Caco-2 (cell line): ENCODE data around the gene BEND5. TPM values are rescaled to one million over a fixed set of nuclear protein-coding genes. Genes with fewer than 3 reads are reported as not detected.

Source experiments
- BruUV-seq: library from RNA; stranded (reverse); fragments of 400-500 nt; replicated peaks from 2 replicates; lab custom pipeline; 2021; lab: Mats Ljungman, UMichigan
- CTCF ChIA-PET: fragments of 300-600 bp; sonication (Branson Sonifier 250); formaldehyde crosslinking; loops from one replicate; lab custom pipeline; 2022; ENCODE audit warnings: antibody characterized with exemption; lab: Charles Lee
- POLR2A ChIA-PET: fragments of 300-600 bp; sonication (Branson Sonifier 250); formaldehyde crosslinking; loops from one replicate; lab custom pipeline; 2022; ENCODE audit warnings: antibody characterized with exemption; lab: Charles Lee
- DNase-seq, 2 experiments: peaks; one replicate each; pipeline versions ENCODE4 v3.0.0 to v3.0.0-alpha.2; 2020 to 2022
- H3K27me3 ChIP-seq: replicated peaks from 2 replicates; pipeline ENCODE4 v1.6.0; 2011; ENCODE audit warnings: low read length; ENCODE audit not compliant: control insufficient read depth, insufficient read depth
- H3K36me3 ChIP-seq: 2 replicates; pipeline ENCODE4 v1.5.1; 2011; ENCODE audit warnings: low read length; ENCODE audit not compliant: control insufficient read depth, insufficient read depth
- H3K4me1 ChIP-seq: fragments of 250-450 bp; sonication (Bioruptor Pico); 2 replicates; pipeline ENCODE4 v1.5.1; 2020; ENCODE audit warnings: mild to moderate bottlenecking
- H3K4me3 ChIP-seq: 2 replicates; pipeline ENCODE4 v1.5.1; 2011; ENCODE audit warnings: low read depth, mild to moderate bottlenecking, control low read depth, low read length
- H3K9me3 ChIP-seq: fragments of 250-450 bp; sonication (Bioruptor Pico); 2 replicates; pipeline ENCODE4 v1.5.1; 2020; ENCODE audit warnings: mild to moderate bottlenecking, moderate library complexity
- H3K27ac Mint-ChIP-seq: one replicate; pipeline ENCODE4 v1.8.0; 2022; ENCODE audit warnings: mixed read lengths; ENCODE audit not compliant: unreplicated experiment
- H3K27me3 Mint-ChIP-seq: one replicate; pipeline ENCODE4 v1.8.0; 2022; ENCODE audit warnings: mixed read lengths; ENCODE audit not compliant: insufficient read depth, unreplicated experiment
- H3K36me3 Mint-ChIP-seq: one replicate; pipeline ENCODE4 v1.8.0; 2022; ENCODE audit warnings: mild to moderate bottlenecking, mixed read lengths; ENCODE audit not compliant: insufficient read depth, unreplicated experiment
- H3K4me1 Mint-ChIP-seq: one replicate; pipeline ENCODE4 v1.8.0; 2022; ENCODE audit warnings: low read depth, mixed read lengths; ENCODE audit not compliant: unreplicated experiment
- H3K4me3 Mint-ChIP-seq: one replicate; pipeline ENCODE4 v1.8.0; 2022; ENCODE audit warnings: mild to moderate bottlenecking, moderate library complexity, mixed read lengths; ENCODE audit not compliant: unreplicated experiment
- H3K9me3 Mint-ChIP-seq: one replicate; pipeline ENCODE4 v1.8.0; 2022; ENCODE audit warnings: mixed read lengths; ENCODE audit not compliant: unreplicated experiment
- intact Hi-C: fragments of 100-400 bp; cut with micrococcal nuclease; formaldehyde crosslinking; loops from one replicate; pipeline ENCODE4 v1.10.0; 2022; ENCODE audit not compliant: unreplicated experiment
- total RNA-seq: library from RNA; stranded (reverse); gene quantifications from 2 replicates; pipeline ENCODE4 v1.2.3, GENCODE V29; 2022
- TF ChIP-seq, protein P1 (sequence below), 2 experiments: fragments of 200-600 bp in 1 of 2; IDR thresholded peaks; 1 replicate in 1 of 2; 2 replicates in 1 of 2; pipeline versions ENCODE4 v1.5.1 to v1.8.0; 2011 to 2022; ENCODE audit warnings: antibody characterized with exemption in 1 of 2, control low read depth in 1 of 2, inconsistent platforms in 1 of 2, low read depth in 1 of 2, low read length in 1 of 2, mild to moderate bottlenecking in 1 of 2, moderate library complexity in 1 of 2; ENCODE audit not compliant: insufficient read depth in 1 of 2, severe bottlenecking in 1 of 2, unreplicated experiment in 1 of 2

BEND5 gene
- total RNA-seq, 1 experiment from 2014 or later = 0.57 TPM

DNA sequence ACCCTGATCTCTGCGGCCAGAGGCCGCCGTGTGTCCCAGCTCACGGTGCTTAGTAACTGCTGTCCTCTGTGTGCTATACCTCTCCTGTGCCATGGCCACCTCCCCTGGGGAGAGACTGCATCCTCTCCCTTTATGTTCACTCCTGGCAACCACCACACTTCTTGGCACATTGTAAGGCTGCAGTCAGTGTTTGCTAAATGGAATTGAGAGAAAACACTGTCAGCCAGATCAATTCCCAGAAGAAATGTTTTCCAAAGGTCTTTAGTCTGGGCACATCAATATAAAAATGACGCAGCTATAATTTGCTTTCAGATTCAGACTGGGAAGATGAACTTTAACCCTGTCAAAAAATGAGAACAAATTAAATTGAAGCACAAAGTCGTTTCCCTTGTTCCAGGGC is 96.8 kb downstream of the BEND5 start:
- Histone ChIP-seq H3K9me3 (no peaks in the 10 kb centered on the region), H3K27me3 (no peaks in the 10 kb centered on the region), H3K36me3 (no peaks in the 10 kb centered on the region), H3K4me1 (no peaks in the 10 kb centered on the region), H3K4me3 (no peak overlapping the region)
- no TSS peak for BruUV-seq
- Mint-ChIP-seq H3K27ac (no peak overlapping the region), H3K36me3 (no peaks in the 10 kb centered on the region), H3K4me1 (no peaks in the 10 kb centered on the region), H3K9me3 (no peaks in the 10 kb centered on the region), H3K4me3 (no peak overlapping the region), H3K27me3 (no peaks in the 10 kb centered on the region)
- ChIA-PET POLR2A (no interaction called here), CTCF (interaction anchor here (0.9 to 1.4 kb wide), 3 partner anchors 13 to 138 kb away, joined by 4 to 7 read pairs (median 7); no protein-coding TSS in a partner anchor)
- intact Hi-C loops = loop anchor here (1.0 kb wide), 1 partner anchor 108 kb away; no protein-coding TSS in a partner anchor
- TF ChIP-seq, protein P1, sequence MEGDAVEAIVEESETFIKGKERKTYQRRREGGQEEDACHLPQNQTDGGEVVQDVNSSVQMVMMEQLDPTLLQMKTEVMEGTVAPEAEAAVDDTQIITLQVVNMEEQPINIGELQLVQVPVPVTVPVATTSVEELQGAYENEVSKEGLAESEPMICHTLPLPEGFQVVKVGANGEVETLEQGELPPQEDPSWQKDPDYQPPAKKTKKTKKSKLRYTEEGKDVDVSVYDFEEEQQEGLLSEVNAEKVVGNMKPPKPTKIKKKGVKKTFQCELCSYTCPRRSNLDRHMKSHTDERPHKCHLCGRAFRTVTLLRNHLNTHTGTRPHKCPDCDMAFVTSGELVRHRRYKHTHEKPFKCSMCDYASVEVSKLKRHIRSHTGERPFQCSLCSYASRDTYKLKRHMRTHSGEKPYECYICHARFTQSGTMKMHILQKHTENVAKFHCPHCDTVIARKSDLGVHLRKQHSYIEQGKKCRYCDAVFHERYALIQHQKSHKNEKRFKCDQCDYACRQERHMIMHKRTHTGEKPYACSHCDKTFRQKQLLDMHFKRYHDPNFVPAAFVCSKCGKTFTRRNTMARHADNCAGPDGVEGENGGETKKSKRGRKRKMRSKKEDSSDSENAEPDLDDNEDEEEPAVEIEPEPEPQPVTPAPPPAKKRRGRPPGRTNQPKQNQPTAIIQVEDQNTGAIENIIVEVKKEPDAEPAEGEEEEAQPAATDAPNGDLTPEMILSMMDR (IDR thresholded peaks at IDR 0.05; ENCODE audit: insufficient read depth in 1 of 2, low read depth in 1 of 2, low read length in 1 of 2, severe bottlenecking in 1 of 2, unreplicated experiment in 1 of 2) = no peak
- no peak for DNase-seq

- Mint-ChIP-seq H3K36me3 (no peaks in the 10 kb centered on the region), H3K4me1 (no peaks in the 10 kb centered on the region), H3K27me3 (no peaks in the 10 kb centered on the region), H3K9me3 (no peaks in the 10 kb centered on the region), H3K27ac (no peak overlapping the region), H3K4me3 (no peak overlapping the region)
- no peaks in the 10 kb centered on the region for H3K4me1 ChIP-seq
- no peaks in the 10 kb centered on the region for H3K27me3 ChIP-seq
- DNase-seq = no peak
- CTCF ChIA-PET = interaction anchor here (2.0 kb wide), 1 partner anchor 74 kb away, joined by 4 read pairs; no protein-coding TSS in a partner anchor
- H3K4me3 ChIP-seq = no peak overlapping the region
- H3K36me3 ChIP-seq = no peaks in the 10 kb centered on the region
- TF ChIP-seq, protein P1 (IDR thresholded peaks at IDR 0.05; ENCODE audit: insufficient read depth in 1 of 2, low read depth in 1 of 2, low read length in 1 of 2, severe bottlenecking in 1 of 2, unreplicated experiment in 1 of 2) = no peak
- BruUV-seq = no TSS peak
- intact Hi-C loops = no loop called here
- H3K9me3 ChIP-seq = no peaks in the 10 kb centered on the region
- POLR2A ChIA-PET = no interaction called here
Observed at GRCh38 chr1:48678710-48679505, 97.8 kb downstream of the BEND5 start.
